ENCODE data around the gene DLX4.

DLX4 gene

DNA sequence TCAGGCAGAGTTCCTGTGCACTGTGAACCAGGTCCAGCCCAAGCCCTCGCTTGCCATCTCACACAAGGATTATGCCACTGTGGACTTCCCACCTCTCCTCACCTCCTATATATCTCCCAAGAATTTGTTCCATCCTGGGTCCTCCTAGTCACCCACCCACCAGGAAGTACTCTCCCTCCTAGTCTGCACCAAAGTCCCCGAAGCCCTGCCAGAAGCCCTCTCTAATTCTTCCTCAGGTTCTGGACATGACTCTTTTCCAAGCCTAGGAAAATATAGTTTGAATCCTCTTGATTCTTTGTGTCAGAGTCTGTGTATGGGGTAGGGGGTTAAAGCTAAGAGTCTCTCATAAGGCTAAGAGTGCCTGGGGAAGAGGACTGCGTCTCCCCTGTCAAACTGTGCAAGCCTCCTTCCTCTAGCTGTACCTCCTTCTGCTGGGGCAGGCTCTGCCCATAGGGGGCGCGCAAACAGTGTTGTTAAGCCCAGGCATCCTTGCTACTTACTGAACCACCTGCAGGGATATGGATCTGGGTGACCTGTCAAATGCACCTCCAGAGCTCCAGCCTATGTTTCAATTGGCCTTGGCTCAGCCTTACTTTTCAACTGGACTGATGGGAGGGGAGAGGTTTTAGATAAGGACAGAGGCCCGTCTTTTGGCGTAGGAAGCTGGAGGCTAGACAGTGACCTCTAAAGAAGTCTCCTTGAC is 16.6 kb upstream of the DLX4 start:
- TF ChIP-seq, protein P1, sequence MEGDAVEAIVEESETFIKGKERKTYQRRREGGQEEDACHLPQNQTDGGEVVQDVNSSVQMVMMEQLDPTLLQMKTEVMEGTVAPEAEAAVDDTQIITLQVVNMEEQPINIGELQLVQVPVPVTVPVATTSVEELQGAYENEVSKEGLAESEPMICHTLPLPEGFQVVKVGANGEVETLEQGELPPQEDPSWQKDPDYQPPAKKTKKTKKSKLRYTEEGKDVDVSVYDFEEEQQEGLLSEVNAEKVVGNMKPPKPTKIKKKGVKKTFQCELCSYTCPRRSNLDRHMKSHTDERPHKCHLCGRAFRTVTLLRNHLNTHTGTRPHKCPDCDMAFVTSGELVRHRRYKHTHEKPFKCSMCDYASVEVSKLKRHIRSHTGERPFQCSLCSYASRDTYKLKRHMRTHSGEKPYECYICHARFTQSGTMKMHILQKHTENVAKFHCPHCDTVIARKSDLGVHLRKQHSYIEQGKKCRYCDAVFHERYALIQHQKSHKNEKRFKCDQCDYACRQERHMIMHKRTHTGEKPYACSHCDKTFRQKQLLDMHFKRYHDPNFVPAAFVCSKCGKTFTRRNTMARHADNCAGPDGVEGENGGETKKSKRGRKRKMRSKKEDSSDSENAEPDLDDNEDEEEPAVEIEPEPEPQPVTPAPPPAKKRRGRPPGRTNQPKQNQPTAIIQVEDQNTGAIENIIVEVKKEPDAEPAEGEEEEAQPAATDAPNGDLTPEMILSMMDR (IDR thresholded peaks at IDR 0.05; ENCODE audit: low read depth, low read length, missing control alignments), result peak; percentile 96
- no peak overlapping the region for H3K4me3 ChIP-seq (replicated peaks; ENCODE audit: low read depth, low read length)
- no peak for DNase-seq (ENCODE audit: extremely low read depth, low read depth)

DNA sequence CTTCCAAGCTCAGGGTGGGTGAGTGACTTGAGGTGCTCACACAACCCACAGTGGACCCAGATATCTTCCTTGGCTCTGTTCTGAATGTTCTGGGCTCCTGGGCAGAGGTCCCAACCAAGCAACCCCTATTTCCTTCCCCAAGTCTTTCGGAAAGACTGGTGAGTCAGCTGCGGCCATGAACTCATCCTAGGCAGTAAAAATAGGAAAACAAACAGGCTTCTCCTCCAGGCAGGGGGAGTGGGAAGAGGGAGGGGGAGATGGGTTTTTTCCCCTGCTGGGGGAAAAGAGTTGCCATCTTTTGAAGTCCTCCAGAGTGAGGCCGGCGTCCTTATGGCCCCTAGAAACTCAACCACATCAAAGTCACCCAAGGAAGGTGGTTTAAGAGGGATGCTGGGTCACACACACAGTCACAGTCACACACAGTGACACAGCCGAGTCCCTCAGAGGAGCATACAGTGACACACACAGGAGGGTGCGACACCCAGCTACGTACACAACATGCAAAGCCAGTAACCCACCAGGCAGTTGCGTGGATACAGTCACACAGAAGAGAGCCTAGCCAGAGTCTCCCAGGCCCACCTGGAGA is 16.0 kb upstream of the DLX4 start:
- DNase-seq (ENCODE audit: extremely low read depth, low read depth), result no peak
- H3K4me3 ChIP-seq (replicated peaks; ENCODE audit: low read depth, low read length), result no peak overlapping the region
- TF ChIP-seq, protein P1 (IDR thresholded peaks at IDR 0.05; ENCODE audit: low read depth, low read length, missing control alignments), result no peak

DNA sequence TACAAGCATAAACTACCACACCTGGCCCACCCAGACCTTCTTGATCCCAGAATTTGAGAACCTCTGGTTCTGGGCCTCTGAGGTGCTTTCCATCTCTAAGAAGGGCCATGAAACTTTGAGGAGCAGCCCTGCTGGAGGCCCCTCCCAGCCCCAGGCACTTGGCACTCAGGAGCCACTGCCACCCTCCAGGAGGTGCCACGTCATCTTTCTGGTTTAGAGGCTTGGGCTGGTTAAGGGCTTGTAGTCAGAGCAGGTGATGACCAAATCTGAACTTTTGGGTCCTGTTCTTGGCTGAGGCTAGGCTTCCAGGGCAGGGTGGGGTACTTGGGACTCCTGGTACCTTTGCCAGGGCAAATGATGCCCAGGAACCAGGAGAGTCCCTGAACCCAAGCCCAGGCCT is 13.8 kb upstream of the DLX4 start:
- H3K4me3 ChIP-seq (replicated peaks; ENCODE audit: low read depth, low read length), result no peak overlapping the region
- TF ChIP-seq, protein P1 (IDR thresholded peaks at IDR 0.05; ENCODE audit: low read depth, low read length, missing control alignments), result no peak
- no peak for DNase-seq (ENCODE audit: extremely low read depth, low read depth)

DNA sequence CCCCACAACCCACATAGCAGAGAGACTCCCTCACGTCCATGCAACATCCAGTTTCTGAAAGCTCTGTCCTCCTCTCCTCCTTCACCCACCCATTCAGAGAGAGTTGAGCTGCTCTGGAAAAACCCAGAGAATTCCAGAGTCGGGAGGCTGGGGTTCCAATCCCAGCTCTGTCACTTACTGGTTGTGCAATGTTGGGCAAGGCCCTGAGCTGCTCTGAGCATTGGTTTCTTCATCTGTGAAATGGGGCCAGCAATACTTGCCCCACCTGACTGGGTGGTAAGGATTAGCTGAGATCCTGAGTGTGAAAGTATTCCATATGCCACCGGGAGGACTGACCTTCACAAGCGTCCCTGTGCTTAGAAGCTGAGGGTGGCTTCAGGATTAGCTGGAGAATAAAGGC is 12.2 kb upstream of the DLX4 start:
- TF ChIP-seq, protein P1 (IDR thresholded peaks at IDR 0.05; ENCODE audit: low read depth, low read length, missing control alignments), result no peak
- no peak overlapping the region for H3K4me3 ChIP-seq (replicated peaks; ENCODE audit: low read depth, low read length)
- DNase-seq (ENCODE audit: extremely low read depth, low read depth), result no peak

DNA sequence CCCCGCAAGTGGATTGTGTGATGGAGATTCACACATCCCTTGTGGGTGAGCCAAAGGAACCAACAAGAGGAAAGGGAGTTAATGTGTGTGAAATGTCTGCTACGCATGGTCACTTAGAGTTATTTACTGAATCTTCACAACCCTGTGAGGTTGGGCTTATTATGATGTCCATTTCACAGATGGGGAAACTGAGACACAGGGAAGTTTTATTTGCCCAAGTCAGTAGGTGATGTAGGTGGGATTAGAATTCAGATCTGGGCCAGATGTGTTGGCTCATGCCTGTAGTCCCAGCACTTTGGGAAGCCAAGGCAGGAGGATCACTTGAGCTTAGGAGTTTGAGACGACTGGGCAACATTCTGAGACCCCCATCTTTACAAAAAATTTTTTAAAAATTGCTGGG is 11.6 kb upstream of the DLX4 start:
- no peak for DNase-seq (ENCODE audit: extremely low read depth, low read depth)
- TF ChIP-seq, protein P1 (IDR thresholded peaks at IDR 0.05; ENCODE audit: low read depth, low read length, missing control alignments), result no peak

DNA sequence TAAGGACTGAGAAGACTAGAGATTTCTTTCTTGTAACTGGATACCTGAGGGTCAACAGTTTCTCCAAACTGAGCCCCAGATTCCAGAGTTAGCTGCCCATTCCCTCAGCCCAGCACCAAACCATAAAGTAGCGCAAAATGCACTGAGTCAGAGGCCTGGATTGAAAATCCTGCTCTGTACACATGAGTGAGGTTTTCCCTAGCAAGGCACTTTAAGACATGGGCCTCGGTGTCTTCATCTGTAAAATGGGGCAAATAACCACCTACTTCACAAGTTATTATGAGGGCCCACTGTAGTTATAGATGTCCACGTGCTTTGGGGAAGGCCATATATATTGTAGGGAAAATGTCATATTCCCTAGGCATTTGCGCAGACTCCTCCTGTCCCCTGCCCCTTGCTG is 10.3 kb upstream of the DLX4 start:
- DNase-seq (ENCODE audit: extremely low read depth, low read depth), result no peak
- TF ChIP-seq, protein P1 (IDR thresholded peaks at IDR 0.05; ENCODE audit: low read depth, low read length, missing control alignments), result no peak
- H3K4me3 ChIP-seq (replicated peaks; ENCODE audit: low read depth, low read length), result no peak overlapping the region

More for the DNA sequence above, 11.6 kb upstream of the DLX4 start:
- H3K4me3 ChIP-seq (replicated peaks; ENCODE audit: low read depth, low read length), result no peak overlapping the region
